K562 (cell line): Measurements from ENCODE around the gene CXCL16. TPM values are rescaled to one million over a fixed set of nuclear protein-coding genes. Genes with fewer than 3 reads are reported as not detected.

Experiments used
- ATAC-seq: fragments of 200-7000 bp; cut with Tn5 transposase; 3 replicates; pipeline ENCODE4 v1.9.1; 2020; ENCODE audit warnings: moderate library complexity
- BruUV-seq: library from RNA; stranded (reverse); fragments of 400-500 nt; replicated peaks from 2 replicates; lab custom pipeline; 2021; lab: Mats Ljungman, UMichigan
- CTCF ChIA-PET: fragments of 300-600 bp; formaldehyde crosslinking; extraction: SDS; loops from one replicate; lab custom pipeline; 2021; ENCODE audit warnings: low intra/inter-chr PET ratio; lab: Yijun Ruan, JAX
- POLR2A ChIA-PET: fragments of 300-600, 350-650 bp; sonication (Branson Sonifier 250); formaldehyde crosslinking; extraction: SDS; loops from one replicate; lab custom pipeline; 2021; ENCODE audit warnings: antibody characterized with exemption, inconsistent platforms; lab: Yijun Ruan, JAX
- DNase-seq, 4 experiments: peaks; one replicate each; pipeline versions ENCODE4 v3.0.0 to v3.0.0-alpha.2; 2011 to 2018; ENCODE audit warnings: low spot score in 3 of 4, mixed read lengths in 3 of 4; ENCODE audit errors: extremely low read depth in 1 of 4
- FAIRE-seq: peaks from 2 replicates; lab custom pipeline; 2011; peaks lifted over from hg19 to GRCh38; lab: Jason Lieb, UNC
- H2AFZ ChIP-seq: 2 replicates; pipeline ENCODE4 v1.6.0; 2011; ENCODE audit warnings: low read depth, low read length, control low read depth, inconsistent platforms
- H3K27ac ChIP-seq: fragments of 200-600 bp; 3 replicates; pipeline ENCODE4 v1.8.0; 2011; ENCODE audit warnings: low read depth, mild to moderate bottlenecking, control low read depth, inconsistent platforms, low read length, moderate library complexity, mixed read lengths; ENCODE audit errors: extremely low read depth
- H3K27me3 ChIP-seq, 2 experiments: fragments of 300-600 bp in 1 of 2; 2 replicates in 1 of 2; 3 replicates in 1 of 2; pipeline versions ENCODE4 v1.6.0 to v1.8.0; 2011; ENCODE audit warnings: inconsistent platforms in 2 of 2, low read length in 2 of 2, mild to moderate bottlenecking in 1 of 2, mixed read lengths in 1 of 2, moderate library complexity in 1 of 2; ENCODE audit not compliant: control insufficient read depth in 2 of 2, insufficient read depth in 2 of 2
- H3K36me3 ChIP-seq: fragments of 300-600 bp; 3 replicates; pipeline ENCODE4 v1.8.0; 2011; ENCODE audit warnings: mild to moderate bottlenecking, low read length, inconsistent platforms; ENCODE audit not compliant: control insufficient read depth, insufficient read depth
- H3K4me1 ChIP-seq, 2 experiments: fragments of 200-600 bp in 1 of 2; replicated peaks in 1 of 2; 2 replicates in 1 of 2; 3 replicates in 1 of 2; pipeline versions ENCODE4 v1.5.1 to v1.8.0; 2011; ENCODE audit warnings: inconsistent platforms in 2 of 2, low read length in 2 of 2, mild to moderate bottlenecking in 1 of 2, mixed read lengths in 1 of 2, moderate library complexity in 1 of 2; ENCODE audit not compliant: control insufficient read depth in 2 of 2, insufficient read depth in 2 of 2
- H3K4me2 ChIP-seq: 2 replicates; pipeline ENCODE4 v1.6.1; 2011; ENCODE audit warnings: low read length, control low read depth, inconsistent platforms, mixed read lengths; ENCODE audit not compliant: insufficient read depth
- H3K4me3 ChIP-seq: fragments of 200-600 bp; sonication (generic), shearing (Covaris generic); 2 replicates; pipeline ENCODE4 v1.5.1; 2016; ENCODE audit warnings: control low read depth, inconsistent platforms
- H3K79me2 ChIP-seq: fragments of 200-600 bp; 3 replicates; pipeline ENCODE4 v1.8.0; 2011; ENCODE audit warnings: low read length, inconsistent platforms; ENCODE audit not compliant: control insufficient read depth, insufficient read depth
- H3K9ac ChIP-seq, 2 experiments: 2 replicates each; pipeline versions ENCODE4 v1.6.0 to v1.6.1; 2011; ENCODE audit warnings: low read depth in 2 of 2, low read length in 2 of 2, control low read depth in 1 of 2, inconsistent platforms in 1 of 2, mild to moderate bottlenecking in 1 of 2, mixed read lengths in 1 of 2; ENCODE audit not compliant: insufficient read depth in 1 of 2
- H3K9me1 ChIP-seq: one replicate; pipeline ENCODE4 v1.6.0; 2011; ENCODE audit warnings: inconsistent platforms, mild to moderate bottlenecking, low read length, moderate library complexity; ENCODE audit not compliant: control insufficient read depth, insufficient read depth
- H3K9me3 ChIP-seq: replicated peaks from 2 replicates; pipeline ENCODE4 v1.5.1; 2011; ENCODE audit warnings: low read depth, low read length, inconsistent platforms; ENCODE audit not compliant: control insufficient read depth, insufficient read depth
- H4K20me1 ChIP-seq: replicated peaks from 2 replicates; pipeline ENCODE4 v1.6.1; 2011; ENCODE audit warnings: low read length, inconsistent platforms, mixed read lengths; ENCODE audit not compliant: control insufficient read depth, insufficient read depth
- CREB5 ChIP-seq: fragments of 250-450 bp; sonication (Bioruptor Pico); IDR thresholded peaks from 2 replicates; pipeline ENCODE4 v1.5.0; 2020; ENCODE audit warnings: mild to moderate bottlenecking
- KLF16 ChIP-seq: IDR thresholded peaks from 2 replicates; pipeline ENCODE4 v1.6.1; 2016; ENCODE audit warnings: antibody characterized with exemption
- MCM5 ChIP-seq: fragments of 450-650 bp; IDR thresholded peaks from 2 replicates; pipeline ENCODE4 v1.6.1; 2016; ENCODE audit warnings: low read depth
- MTF1 ChIP-seq: fragments of 250-450 bp; sonication (Bioruptor Pico); IDR thresholded peaks from 2 replicates; pipeline ENCODE4 v1.9.0; 2021; ENCODE audit warnings: moderate library complexity, mild to moderate bottlenecking, inconsistent platforms, borderline replicate concordance
- POLR2B ChIP-seq: fragments of 450-650 bp; IDR thresholded peaks from 2 replicates; pipeline ENCODE4 v1.6.1; 2018; ENCODE audit warnings: low read depth; ENCODE audit not compliant: partially characterized antibody
- PRPF4 ChIP-seq: fragments of 200-400 bp; formaldehyde crosslinking; IDR thresholded peaks from one replicate; pipeline ENCODE4 v1.6.1; 2017; ENCODE audit warnings: low read length, low read depth, mild to moderate bottlenecking; ENCODE audit not compliant: insufficient read depth, poor library complexity, severe bottlenecking
- RB1 ChIP-seq: fragments of 450-650 bp; IDR thresholded peaks from 2 replicates; pipeline ENCODE4 v1.6.1; 2017; ENCODE audit warnings: low read depth, mild to moderate bottlenecking
- RBM15 ChIP-seq: fragments of 200-400 bp; formaldehyde crosslinking; IDR thresholded peaks from 2 replicates; pipeline ENCODE4 v1.6.1; 2018; ENCODE audit warnings: mild to moderate bottlenecking, low read length, moderate library complexity; ENCODE audit not compliant: insufficient read depth
- SMAD3 ChIP-seq: fragments of 450-650 bp; formaldehyde crosslinking; conservative IDR thresholded peaks from 2 replicates; pipeline ENCODE4 v1.4.0; 2020; ENCODE audit warnings: mild to moderate bottlenecking
- SREBF2 ChIP-seq: sonication (generic); formaldehyde crosslinking; IDR thresholded peaks from 2 replicates; pipeline ENCODE4 v1.4.0; 2020; ENCODE audit warnings: mild to moderate bottlenecking, missing genetic modification reagents
- ZNF140 ChIP-seq: fragments of 250-450 bp; sonication (Bioruptor Pico); IDR thresholded peaks from 2 replicates; pipeline ENCODE4 v1.8.0; 2021; ENCODE audit warnings: moderate library complexity, mild to moderate bottlenecking, inconsistent platforms
- ZNF274 ChIP-seq: IDR thresholded peaks from 2 replicates; pipeline ENCODE4 v1.6.1; 2011; ENCODE audit warnings: low read depth, mild to moderate bottlenecking, low read length, moderate library complexity, borderline replicate concordance
- ZNF395 ChIP-seq: fragments of 200-800 bp; sonication (Bioruptor generic); IDR thresholded peaks from 2 replicates; pipeline ENCODE4 v1.6.1; 2017; ENCODE audit warnings: missing genetic modification characterization, missing compliant biosample characterization
- ZNF584 ChIP-seq: fragments of 200-800 bp; sonication (Bioruptor generic); IDR thresholded peaks from 2 replicates; pipeline ENCODE4 v1.6.1; 2016; ENCODE audit warnings: low read depth, mild to moderate bottlenecking, missing genetic modification characterization, missing compliant biosample characterization
- ZNF586 ChIP-seq: fragments of 450-650 bp; formaldehyde crosslinking; conservative IDR thresholded peaks from 2 replicates; pipeline ENCODE4 v1.4.0; 2020; ENCODE audit warnings: mild to moderate bottlenecking, moderate library complexity
- ZNF695 ChIP-seq: fragments of 450-650 bp; formaldehyde crosslinking; IDR thresholded peaks from 2 replicates; pipeline ENCODE4 v1.4.0; 2020; ENCODE audit warnings: mild to moderate bottlenecking, moderate library complexity
- WGBS: fragments of 100-300 bp; shearing (Covaris generic); methylation state at CpG from one replicate; pipeline ENCODE4 v1.1.6; 2016; ENCODE audit warnings: low coverage, mixed read lengths; ENCODE audit not compliant: insufficient coverage; ENCODE audit errors: missing lambda C conversion rate; 5-methylcytosine and 5-hydroxymethylcytosine counted together
- in situ Hi-C: fragments of 300-500 bp; cut with MboI; formaldehyde crosslinking; loops from 4 replicates; pipeline ENCODE4 v1.15.0; 2018; ENCODE audit warnings: inconsistent platforms, mixed read lengths
- intact Hi-C: fragments of 100-400 bp; cut with micrococcal nuclease; formaldehyde crosslinking; loops from 2 replicates; pipeline ENCODE4 v1.14.2; 2022
- polyA plus RNA-seq, 8 experiments: library from polyadenylated mRNA; depleted of rRNA in 4 of 8; stranded (reverse) in 5 of 8; unstranded in 3 of 8; fragments of >200 nt; fragmentation: Nextera tagmentation in 2 of 8; fragmentation: Illumina TruSeq in 1 of 8; extraction: Ambion mirVana in 2 of 8; extraction: Trizol in 1 of 8; gene quantifications; 2 replicates each; pipeline versions ENCODE4 v1.2.1 to v1.2.3, GENCODE V29; 2011 to 2014; ENCODE audit warnings: inconsistent platforms in 1 of 8, missing spikeins in 1 of 8
- total RNA-seq, 7 experiments: library from RNA; depleted of rRNA in 6 of 7; stranded (reverse); fragments of >200 nt in 6 of 7; fragmentation: Illumina TruSeq in 2 of 7; extraction: Trizol in 2 of 7; gene quantifications; 2 replicates each; pipeline versions ENCODE4 v1.2.1 to v1.2.3, GENCODE V29; 2011 to 2021; ENCODE audit warnings: low replicate concordance in 1 of 7

The CXCL16 gene
- total and polyA plus RNA-seq, 9 of the 15 experiments (the other 6 are each of a cell fraction or from before 2014, with no cell fraction given), result 0.05 to 0.68 (median 0.22) TPM; not detected in 2

DNA sequence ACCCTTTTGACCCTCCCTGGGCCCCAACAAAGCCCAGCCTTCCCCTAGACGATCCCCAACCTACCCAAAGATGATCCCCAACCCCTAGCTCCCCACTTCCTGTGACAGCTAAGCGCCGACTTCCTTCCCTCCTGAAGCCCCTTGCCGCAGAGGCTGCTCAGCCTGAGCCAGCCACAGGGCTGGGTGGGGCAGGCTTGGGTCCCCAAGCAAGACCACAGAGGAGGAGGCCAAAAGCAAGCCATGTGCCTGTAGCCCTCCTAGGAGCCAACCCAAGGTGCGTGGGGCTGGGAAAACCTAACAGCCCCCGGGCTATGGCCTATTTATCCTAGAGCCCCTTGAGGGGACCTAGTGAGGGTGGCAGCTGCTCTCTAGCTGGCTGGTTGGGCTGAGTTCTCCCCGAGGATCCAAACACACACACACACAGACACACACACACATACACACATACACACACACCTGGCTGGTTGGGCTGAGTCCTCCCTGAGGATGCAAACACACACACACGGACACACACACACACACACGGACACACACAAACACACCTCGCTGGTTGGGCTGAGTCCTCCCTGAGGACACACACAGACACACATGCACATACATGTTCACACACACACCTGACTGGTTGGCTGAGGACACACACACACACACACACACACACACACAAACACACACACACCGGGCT lies 24.5 kb downstream of the CXCL16 start:
- H4K20me1 ChIP-seq, result 0 out of 2 replicates have a peak, but pooled peaks cover 4% of the 10 kb centered on the region
- H3K9me3 ChIP-seq, result no peaks in the 10 kb centered on the region
- DNase-seq, result no peak
- POLR2A ChIA-PET, result interaction anchor here (1.1 kb wide), 1 partner anchor 9 kb away, joined by 3 read pairs; no protein-coding TSS in a partner anchor
- H3K9me1 ChIP-seq, result no peaks in the 10 kb centered on the region
- no peak for ATAC-seq
- no peaks in the 10 kb centered on the region for H3K36me3 ChIP-seq
- TF ChIP-seq SREBF2 (CRISPR knock-in tag), result no peak
- TF ChIP-seq ZNF274, result no peak
- no peak for TF ChIP-seq ZNF395 (CRISPR knock-in tag)
- TF ChIP-seq CREB5 (CRISPR knock-in tag), result no peak
- TF ChIP-seq ZNF695 (CRISPR knock-in tag), result no peak
- no peak for TF ChIP-seq ZNF140 (CRISPR knock-in tag)
- TF ChIP-seq ZNF586, result no peak
- no peak for TF ChIP-seq MCM5
- no peak for TF ChIP-seq KLF16
- TF ChIP-seq RB1, result no peak
- TF ChIP-seq MTF1 (CRISPR knock-in tag), result no peak
- TF ChIP-seq PRPF4, result no peak
- no peak for TF ChIP-seq SMAD3 (CRISPR knock-in tag)
- no peak for TF ChIP-seq POLR2B
- no peak for TF ChIP-seq ZNF584 (CRISPR knock-in tag)
- TF ChIP-seq RBM15, result no peak
- TF ChIP-seq, all 486 proteins: peak for 0
- BruUV-seq, result no TSS peak
- Histone ChIP-seq H3K27me3 (no peaks in the 10 kb centered on the region), H3K9ac (no peak overlapping the region), H3K27ac (no peak overlapping the region), H3K4me3 (no peak overlapping the region), H3K4me2 (no peak overlapping the region), H2AFZ (no peak overlapping the region), H3K79me2 (no peaks in the 10 kb centered on the region), H3K4me1 (peaks cover 3 to 20% of the 10 kb centered on the region in 2 experiments; a peak in 4 of 5 replicates)
- intact Hi-C loops, result no loop called here
- CTCF ChIA-PET, result interaction anchor here (0.6 kb wide), 1 partner anchor 344 kb away, joined by 6 read pairs; no protein-coding TSS in a partner anchor
- 59% methylated on average over 7 of the region's 11 CpGs for WGBS
- no peak for FAIRE-seq
- in situ Hi-C loops, result no loop called here
